NB4 (cell line): ENCODE data around the gene CHCHD6.

ENCODE experiments used
- DNase-seq: peaks from one replicate; pipeline ENCODE4 v3.0.0; 2010; ENCODE audit warnings: low read depth
- H3K4me3 ChIP-seq: one replicate; pipeline ENCODE4 v1.5.1; 2011; ENCODE audit warnings: mild to moderate bottlenecking, low read depth, low read length, moderate library complexity
- CTCF ChIP-seq: IDR thresholded peaks from one replicate; pipeline ENCODE4 v1.5.1; 2012; ENCODE audit warnings: low read depth, low read length
- MAX ChIP-seq: IDR thresholded peaks from 2 replicates; pipeline ENCODE4 v1.6.1; 2011; ENCODE audit warnings: low read depth, low read length
- MYC ChIP-seq: IDR thresholded peaks from 2 replicates; pipeline ENCODE4 v1.6.1; 2011; ENCODE audit warnings: low read depth, low read length
- POLR2A ChIP-seq: IDR thresholded peaks from 2 replicates; pipeline ENCODE4 v1.6.1; 2011; ENCODE audit warnings: mild to moderate bottlenecking; ENCODE audit not compliant: insufficient read length; ENCODE audit errors: extremely low read depth

Gene CHCHD6

GRCh38 chr3:126711121-126711760, 7.2 kb downstream of the CHCHD6 start:
- DNase-seq: no peak
- no peak for TF ChIP-seq MAX
- no peak for TF ChIP-seq POLR2A
- TF ChIP-seq CTCF: no peak
- no peak for TF ChIP-seq MYC
- H3K4me3 ChIP-seq: no peak overlapping the region

- no peak overlapping the region for H3K4me3 ChIP-seq
- no peak for TF ChIP-seq CTCF
- no peak for TF ChIP-seq POLR2A
- TF ChIP-seq MYC: no peak
- TF ChIP-seq MAX: no peak
- peak; percentile 75 for DNase-seq
These were observed 9.2 kb downstream of the CHCHD6 start for GRCh38 chr3:126713199-126713598.

GRCh38 chr3:126714276-126714900, 10.3 kb downstream of the CHCHD6 start:
- TF ChIP-seq CTCF (no peak), POLR2A (no peak), MYC (no peak), MAX (no peak)
- no peak overlapping the region for H3K4me3 ChIP-seq
- DNase-seq: no peak

- TF ChIP-seq MAX (no peak), POLR2A (no peak), MYC (no peak)
- H3K4me3 ChIP-seq: no peak overlapping the region
- DNase-seq: peak; percentile 49
These were observed 10.9 kb downstream of the CHCHD6 start for GRCh38 chr3:126714921-126715320.

GRCh38 chr3:126715432-126715831, 11.4 kb downstream of the CHCHD6 start:
- DNase-seq: no peak
- TF ChIP-seq MAX: no peak
- TF ChIP-seq MYC: no peak
- TF ChIP-seq POLR2A: no peak
- TF ChIP-seq CTCF: no peak
- H3K4me3 ChIP-seq: no peak overlapping the region

- no peak for DNase-seq
- no peak overlapping the region for H3K4me3 ChIP-seq
- TF ChIP-seq MAX (no peak), POLR2A (no peak), MYC (no peak), CTCF (no peak)
These were observed 12.0 kb downstream of the CHCHD6 start for GRCh38 chr3:126716057-126716456.
